GM12874 (cell line): Measurements from ENCODE around the gene NIPBL.

Source experiments
- CTCF ChIP-seq: IDR thresholded peaks from 2 replicates; pipeline ENCODE4 v1.5.1; 2011; ENCODE audit warnings: low read depth, mild to moderate bottlenecking, control low read depth, low read length, moderate library complexity; ENCODE audit not compliant: insufficient read depth

The NIPBL gene

GRCh38 chr5:37055383-37055990, 178.9 kb downstream of the NIPBL start:
- no peak for TF ChIP-seq CTCF

DNA sequence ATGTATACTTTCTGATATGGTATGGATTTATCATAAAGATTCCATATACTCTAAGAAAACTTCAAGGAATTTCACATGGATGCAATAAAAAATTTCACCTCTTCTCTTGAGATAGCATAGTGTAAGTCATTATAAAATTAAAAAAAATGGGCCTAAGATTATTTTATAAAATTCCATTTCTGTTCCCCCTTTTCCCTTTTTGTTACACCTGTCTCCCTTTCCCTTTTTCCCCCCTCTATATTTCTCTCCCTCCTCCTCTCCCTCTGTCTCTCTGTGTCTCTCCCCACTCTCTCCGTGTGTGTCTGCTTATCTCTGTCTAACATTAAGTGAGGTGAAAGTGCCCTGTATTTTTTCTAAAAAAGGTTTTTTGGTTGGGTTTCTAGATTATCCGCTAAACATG, 180.2 kb downstream of the NIPBL start:
- TF ChIP-seq CTCF: no peak

DNA sequence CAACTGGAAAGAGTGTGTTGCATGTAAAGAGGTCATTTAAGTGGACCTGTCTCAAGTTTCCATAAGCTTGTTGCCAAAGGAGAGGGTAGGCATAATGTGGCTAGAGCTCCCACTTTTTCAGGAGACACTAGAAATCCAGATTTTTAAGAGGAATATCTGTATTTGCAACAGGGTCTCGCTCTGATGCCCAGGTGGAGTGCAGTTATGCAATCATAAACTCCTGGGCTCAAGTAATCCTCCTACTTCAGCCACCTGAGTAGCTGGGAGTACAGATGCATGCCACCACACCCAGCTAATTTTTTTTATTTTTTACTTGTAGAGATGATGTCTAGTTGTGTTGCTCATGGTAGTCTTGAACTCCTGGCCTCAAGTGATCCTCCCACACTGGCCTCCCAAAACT, 183.5 kb downstream of the NIPBL start:
- no peak for TF ChIP-seq CTCF

GRCh38 chr5:37063739-37064138, 187.2 kb downstream of the NIPBL start:
- no peak for TF ChIP-seq CTCF

- TF ChIP-seq CTCF: no peak
Measured at GRCh38 chr5:37064442-37064841, 187.9 kb downstream of the NIPBL start.

DNA sequence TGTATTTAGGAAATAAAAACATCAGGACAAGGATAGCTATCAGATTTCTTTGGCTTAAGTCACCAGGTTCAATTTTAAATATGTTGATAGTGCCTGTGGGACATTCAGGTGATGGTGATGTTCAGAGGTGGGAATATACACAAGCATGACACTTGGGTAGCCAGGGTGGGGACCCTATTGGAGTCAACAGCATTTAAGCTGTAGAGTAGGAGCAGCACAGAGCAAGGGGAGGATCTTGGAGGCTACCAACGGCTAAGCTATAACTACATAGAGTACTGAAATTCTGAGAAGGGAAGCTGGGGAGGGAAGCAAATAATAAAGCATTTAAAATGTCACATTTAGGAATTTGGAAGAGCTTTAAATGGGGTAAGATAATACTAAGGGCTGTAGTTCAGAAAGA, 194.9 kb downstream of the NIPBL start:
- no peak for TF ChIP-seq CTCF

- no peak for TF ChIP-seq CTCF
Measured at GRCh38 chr5:37071901-37072581, 195.5 kb downstream of the NIPBL start.
